Stimulated activated effector memory CD8-positive, alpha-beta T cell treated with anti-CD3 and anti-CD28 coated beads, Interleukin-12 subunit alpha, Interleukin-12 subunit beta, amount 100 ng/mL, for 72 hours (primary cell): ENCODE data around the gene SDC1.

ENCODE experiments used
- ATAC-seq: fragments of 150-1000 bp; cut with Tn5 transposase; 2 replicates; pipeline ENCODE4 v1.10.0; 2021
- DNase-seq, 2 donors: peaks; one replicate each; pipeline ENCODE4 v3.0.0; 2021 to 2022; ENCODE audit warnings: low spot score in 2 of 2
- H3K27ac Mint-ChIP-seq: one replicate; pipeline ENCODE4 v1.8.0; 2022; ENCODE audit warnings: mild to moderate bottlenecking, mixed read lengths
- H3K36me3 Mint-ChIP-seq: one replicate; pipeline ENCODE4 v1.8.0; 2022; ENCODE audit warnings: mild to moderate bottlenecking, mixed read lengths
- H3K4me1 Mint-ChIP-seq: one replicate; pipeline ENCODE4 v1.8.0; 2022; ENCODE audit warnings: mixed read lengths
- H3K4me3 Mint-ChIP-seq: one replicate; pipeline ENCODE4 v1.8.0; 2022; ENCODE audit warnings: mild to moderate bottlenecking, mixed read lengths
- H3K9me3 Mint-ChIP-seq: one replicate; pipeline ENCODE4 v1.8.0; 2022; ENCODE audit warnings: mixed read lengths

Gene SDC1

GRCh38 chr2:20212459-20212870 lies 12.5 kb downstream of the SDC1 start:
- Mint-ChIP-seq H3K4me3 (no peak overlapping the region), H3K36me3 (no peaks in the 10 kb centered on the region)
- no peak for DNase-seq

DNA sequence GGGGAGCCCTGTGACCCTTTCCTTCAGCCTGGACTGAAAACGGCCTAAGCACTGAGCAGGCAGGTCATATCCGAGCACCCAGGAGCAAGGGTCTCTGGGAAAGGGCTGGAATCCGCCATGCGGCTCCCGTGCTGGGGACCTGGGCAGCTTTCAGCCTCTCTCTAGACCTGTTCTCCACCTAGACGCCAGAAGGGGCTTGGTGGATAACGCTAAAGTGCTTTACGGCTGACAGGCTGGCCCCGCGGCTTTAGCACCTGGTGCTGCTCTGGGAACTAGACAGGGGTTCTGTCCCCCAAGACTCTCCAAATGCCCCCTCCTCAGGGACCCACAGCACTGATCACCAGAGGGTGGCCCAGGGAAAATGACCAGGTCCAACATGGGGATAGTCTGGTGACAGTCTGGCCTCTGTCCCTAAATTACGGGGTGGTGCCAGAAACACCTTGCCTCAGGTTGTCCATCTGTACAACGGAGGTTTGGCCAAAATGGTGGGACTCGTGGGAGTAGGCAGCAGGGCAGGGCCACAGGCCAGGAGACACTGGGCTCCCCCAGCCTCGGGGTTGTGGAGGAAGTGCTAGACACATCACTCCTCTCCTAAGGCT lies 13.0 kb downstream of the SDC1 start:
- no peak overlapping the region for H3K4me3 Mint-ChIP-seq

More at GRCh38 chr2:20212459-20212870, 12.5 kb downstream of the SDC1 start:
- Mint-ChIP-seq H3K27ac (no peak overlapping the region), H3K4me1 (peaks cover 9% of the 10 kb centered on the region), H3K9me3 (no peaks in the 10 kb centered on the region)
- ATAC-seq = no peak

DNA sequence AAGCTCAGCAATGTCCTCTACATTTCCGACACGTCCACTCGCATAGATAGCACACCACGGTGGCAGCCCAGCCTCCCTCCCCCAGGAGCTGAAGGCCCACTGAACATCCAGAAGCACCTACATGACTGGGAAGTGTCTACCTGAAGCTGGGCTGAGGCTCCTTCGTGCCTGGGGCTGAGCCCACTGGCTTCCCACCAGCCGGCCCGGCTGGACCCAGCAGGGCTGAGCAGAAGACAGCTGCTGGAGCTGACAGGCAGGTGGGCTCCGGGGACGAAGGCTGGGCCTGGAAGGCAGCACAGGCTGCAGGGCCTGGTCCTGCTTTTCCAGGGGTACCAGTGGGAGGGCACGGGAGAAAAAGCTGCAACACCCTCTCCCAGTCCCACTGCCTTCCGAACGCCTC lies 13.5 kb downstream of the SDC1 start:
- no peak overlapping the region for H3K4me3 Mint-ChIP-seq
- H3K27ac Mint-ChIP-seq = no peak overlapping the region
- DNase-seq = no peak
- H3K4me1 Mint-ChIP-seq = peaks cover 9% of the 10 kb centered on the region
- no peaks in the 10 kb centered on the region for H3K9me3 Mint-ChIP-seq
- ATAC-seq = no peak
- H3K36me3 Mint-ChIP-seq = no peaks in the 10 kb centered on the region

More for the DNA sequence above, 13.0 kb downstream of the SDC1 start:
- H3K36me3 Mint-ChIP-seq = no peaks in the 10 kb centered on the region
- DNase-seq (no peak), ATAC-seq (no peak)
- H3K4me1 Mint-ChIP-seq = peaks cover 9% of the 10 kb centered on the region
- no peaks in the 10 kb centered on the region for H3K9me3 Mint-ChIP-seq
- H3K27ac Mint-ChIP-seq = no peak overlapping the region

DNA sequence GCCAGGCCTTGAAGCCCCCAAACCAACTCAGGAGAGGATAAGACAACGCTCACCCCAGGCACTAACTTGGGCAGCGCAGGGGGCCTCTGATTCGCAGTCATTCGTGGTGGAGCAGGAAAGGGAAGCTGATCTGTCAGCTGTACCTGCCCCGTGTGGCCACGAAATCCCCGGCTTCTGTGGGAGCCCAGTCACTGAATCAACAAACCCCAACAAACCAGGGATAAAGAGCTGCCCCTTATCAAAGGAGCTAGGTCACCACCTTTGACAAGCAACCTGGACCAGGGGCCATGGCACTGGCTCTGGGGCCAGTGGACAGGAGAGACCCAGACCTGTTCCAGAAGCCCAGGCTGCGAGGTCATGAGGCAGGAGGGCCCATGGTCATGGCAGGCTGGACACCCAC lies 14.5 kb downstream of the SDC1 start:
- Mint-ChIP-seq H3K4me1 (peaks cover 9% of the 10 kb centered on the region), H3K36me3 (no peaks in the 10 kb centered on the region), H3K9me3 (no peaks in the 10 kb centered on the region), H3K27ac (no peak overlapping the region), H3K4me3 (no peak overlapping the region)
- ATAC-seq = no peak
- no peak for DNase-seq

DNA sequence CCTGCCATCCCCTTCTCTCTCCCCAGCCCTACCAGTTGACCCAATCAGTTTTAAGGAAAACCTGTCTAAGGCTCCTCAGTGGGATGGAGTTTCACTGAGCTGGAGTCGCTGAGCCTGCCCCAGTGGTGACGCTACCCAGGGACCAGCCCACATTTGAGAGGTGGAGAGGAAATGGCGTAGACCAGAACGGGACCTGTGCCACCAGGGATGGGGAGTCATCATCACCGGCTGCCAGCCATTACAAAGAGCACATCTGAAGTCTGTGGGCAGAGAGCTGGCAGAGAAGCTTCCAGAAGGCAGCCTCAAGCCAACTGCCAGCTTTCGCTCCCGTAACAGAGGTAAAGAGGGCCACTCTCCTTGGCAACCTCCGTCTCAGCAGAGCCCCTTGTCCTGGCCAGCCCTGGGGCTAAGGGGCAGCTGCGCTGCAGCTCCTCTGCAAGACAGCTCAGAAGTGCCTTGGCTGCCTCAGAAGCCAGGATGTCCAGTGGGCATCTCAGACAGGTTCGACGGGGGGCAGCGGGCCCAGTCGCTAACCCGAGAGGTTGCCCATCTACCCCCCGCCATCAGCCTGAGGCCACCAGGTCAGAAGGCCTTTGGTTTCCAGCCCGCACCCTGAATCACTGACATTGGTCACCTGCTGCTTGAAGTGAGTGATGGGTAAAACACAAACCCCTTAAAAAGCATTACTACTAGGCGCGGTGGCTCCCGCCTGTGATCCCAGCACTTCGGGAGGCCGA lies 15.4 kb downstream of the SDC1 start:
- no peak overlapping the region for H3K4me3 Mint-ChIP-seq
- no peaks in the 10 kb centered on the region for H3K9me3 Mint-ChIP-seq
- no peaks in the 10 kb centered on the region for H3K36me3 Mint-ChIP-seq
- ATAC-seq (no peak), DNase-seq (no peak)
- peaks cover 9% of the 10 kb centered on the region for H3K4me1 Mint-ChIP-seq
- no peak overlapping the region for H3K27ac Mint-ChIP-seq

DNA sequence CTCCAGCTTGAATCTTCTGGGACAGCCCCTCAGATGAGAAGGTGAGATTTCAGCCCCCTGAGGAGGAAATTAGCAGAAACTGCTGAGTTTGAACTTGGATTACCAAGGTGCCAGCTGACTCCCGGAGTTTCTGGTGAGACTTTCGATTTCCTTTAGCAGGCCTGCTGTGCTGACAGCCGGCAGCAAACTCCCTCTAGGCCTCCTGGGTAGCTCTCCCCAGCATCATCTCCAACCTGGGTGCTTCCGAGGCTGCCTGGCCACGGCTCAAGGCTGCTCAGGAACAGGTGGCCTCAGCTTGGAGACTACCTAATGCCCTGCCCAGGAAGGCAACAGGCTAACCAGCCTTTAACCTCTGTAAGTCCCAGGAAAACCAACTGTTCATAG lies 16.5 kb downstream of the SDC1 start:
- no peak for DNase-seq
- no peak overlapping the region for H3K4me3 Mint-ChIP-seq
- H3K36me3 Mint-ChIP-seq = no peaks in the 10 kb centered on the region

GRCh38 chr2:20207051-20207450 lies 17.9 kb downstream of the SDC1 start:
- no peaks in the 10 kb centered on the region for H3K9me3 Mint-ChIP-seq
- H3K4me3 Mint-ChIP-seq = no peak overlapping the region
- DNase-seq (no peak), ATAC-seq (no peak)
- no peaks in the 10 kb centered on the region for H3K36me3 Mint-ChIP-seq
- H3K27ac Mint-ChIP-seq = no peak overlapping the region
- H3K4me1 Mint-ChIP-seq = peaks cover 9% of the 10 kb centered on the region

More for the DNA sequence above, 16.5 kb downstream of the SDC1 start:
- H3K27ac Mint-ChIP-seq = no peak overlapping the region
- no peak for ATAC-seq
- H3K4me1 Mint-ChIP-seq = peaks cover 9% of the 10 kb centered on the region
- H3K9me3 Mint-ChIP-seq = no peaks in the 10 kb centered on the region

DNA sequence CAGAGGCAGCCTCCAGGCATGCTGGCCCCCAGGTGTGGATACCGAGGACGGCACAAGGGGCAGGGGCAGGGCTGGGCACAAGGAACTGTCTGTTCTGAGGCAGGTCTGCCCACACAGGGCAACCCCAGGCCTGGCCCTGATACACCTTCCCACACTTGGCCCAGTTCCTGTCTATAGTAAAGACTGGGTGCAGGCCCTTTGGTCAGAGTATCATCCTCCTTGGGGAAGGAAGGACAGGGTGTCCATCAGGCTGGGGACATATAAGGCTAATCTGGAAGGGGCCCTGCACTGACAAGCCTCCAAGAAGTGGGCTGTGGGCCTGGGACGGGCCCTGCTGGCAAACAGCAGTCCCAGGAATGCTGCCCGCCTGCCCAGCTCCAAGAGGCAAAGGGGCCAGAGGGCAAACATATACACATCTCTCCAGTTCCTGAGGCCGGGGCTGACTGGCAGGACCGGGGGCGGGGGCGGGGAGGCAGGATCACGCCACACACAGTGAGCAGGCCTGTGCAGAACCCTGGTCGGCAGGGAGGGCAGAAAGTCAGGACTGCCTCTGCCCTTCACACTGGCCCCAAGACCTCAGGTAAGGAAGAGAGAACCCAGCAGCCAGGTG lies 18.9 kb downstream of the SDC1 start:
- no peak overlapping the region for H3K27ac Mint-ChIP-seq
- H3K4me1 Mint-ChIP-seq = peaks cover 9% of the 10 kb centered on the region
- DNase-seq (no peak), ATAC-seq (no peak)
- no peaks in the 10 kb centered on the region for H3K9me3 Mint-ChIP-seq
- H3K36me3 Mint-ChIP-seq = no peaks in the 10 kb centered on the region
- no peak overlapping the region for H3K4me3 Mint-ChIP-seq

- H3K9me3 Mint-ChIP-seq = no peaks in the 10 kb centered on the region
- no peak for DNase-seq
- H3K4me3 Mint-ChIP-seq = no peak overlapping the region
- no peak for ATAC-seq
- no peak overlapping the region for H3K27ac Mint-ChIP-seq
- no peaks in the 10 kb centered on the region for H3K36me3 Mint-ChIP-seq
- peaks cover 9% of the 10 kb centered on the region for H3K4me1 Mint-ChIP-seq
Observed at GRCh38 chr2:20205069-20205468, 19.9 kb downstream of the SDC1 start.

GRCh38 chr2:20203521-20204225 lies 21.3 kb downstream of the SDC1 start:
- Mint-ChIP-seq H3K9me3 (no peaks in the 10 kb centered on the region), H3K36me3 (no peaks in the 10 kb centered on the region), H3K4me3 (no peak overlapping the region), H3K27ac (no peak overlapping the region), H3K4me1 (peaks cover 9% of the 10 kb centered on the region)
- ATAC-seq (no peak), DNase-seq (no peak)

GRCh38 chr2:20203072-20203471 lies 21.9 kb downstream of the SDC1 start:
- peaks cover 4% of the 10 kb centered on the region for H3K4me1 Mint-ChIP-seq
- no peaks in the 10 kb centered on the region for H3K9me3 Mint-ChIP-seq
- H3K4me3 Mint-ChIP-seq = no peak overlapping the region
- no peaks in the 10 kb centered on the region for H3K36me3 Mint-ChIP-seq
- ATAC-seq = no peak
- DNase-seq = no peak
- no peak overlapping the region for H3K27ac Mint-ChIP-seq

DNA sequence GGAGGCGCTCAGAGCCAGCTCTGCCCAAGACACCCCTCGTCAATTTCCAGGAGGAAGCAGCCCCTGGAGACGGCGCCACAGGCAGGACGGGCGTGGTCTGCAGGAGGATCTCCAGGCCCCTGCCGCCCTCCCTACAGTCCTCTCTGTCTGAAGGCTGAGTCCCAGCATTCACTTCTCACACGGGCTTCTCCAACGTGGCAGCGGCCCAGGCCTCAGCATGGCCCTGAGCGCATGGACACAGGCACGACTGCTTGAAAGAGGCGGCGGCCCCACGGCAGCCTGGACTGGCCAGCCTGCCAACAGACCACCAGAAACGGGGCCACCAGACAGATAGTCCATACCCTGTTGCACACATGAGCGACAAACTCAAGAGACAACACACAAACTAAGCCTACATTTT lies 23.3 kb downstream of the SDC1 start:
- no peak for DNase-seq
- no peaks in the 10 kb centered on the region for H3K36me3 Mint-ChIP-seq
- H3K9me3 Mint-ChIP-seq = no peaks in the 10 kb centered on the region
- H3K4me3 Mint-ChIP-seq = no peak overlapping the region
- ATAC-seq = no peak
- no peaks in the 10 kb centered on the region for H3K4me1 Mint-ChIP-seq
- H3K27ac Mint-ChIP-seq = no peak overlapping the region

DNA sequence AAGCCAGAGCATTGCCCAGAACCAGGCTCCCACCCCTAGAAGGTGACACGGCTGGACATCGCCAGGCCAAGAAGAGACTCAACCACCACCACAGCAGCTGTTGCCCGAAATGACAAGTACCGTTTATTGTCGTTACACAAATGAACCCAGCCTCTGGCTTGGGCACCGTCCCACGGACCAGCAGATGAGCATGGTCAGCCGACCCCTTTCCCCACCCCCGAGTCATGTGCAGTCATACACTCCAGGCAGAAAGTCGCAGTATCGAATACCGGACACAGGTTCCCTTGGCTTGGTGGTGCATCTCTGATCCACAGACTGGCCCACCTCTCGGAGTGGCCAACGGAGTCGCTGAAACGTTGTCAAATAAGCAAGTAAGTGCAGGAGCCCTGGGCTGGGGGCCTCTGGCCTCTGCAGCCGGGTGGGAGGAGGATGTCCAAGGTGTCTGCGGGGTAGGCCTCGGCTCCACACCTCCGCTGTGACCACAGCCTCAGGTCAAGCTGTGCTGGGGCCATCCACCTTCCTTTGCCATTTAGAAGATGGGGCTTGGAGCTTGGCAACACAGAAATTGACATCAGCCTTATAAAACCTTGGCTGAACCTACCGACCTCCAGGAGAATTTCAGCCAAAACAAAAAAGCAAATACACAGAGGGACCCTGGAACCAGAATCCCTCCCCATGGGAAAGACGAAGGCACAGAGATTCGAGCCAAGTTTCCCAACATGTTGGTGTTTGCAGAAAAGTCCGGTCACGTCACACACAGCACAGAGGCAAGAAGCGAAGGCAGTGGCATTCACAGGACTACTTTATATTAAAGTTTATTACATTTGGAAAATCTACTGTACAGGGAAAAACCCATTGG lies 24.0 kb downstream of the SDC1 start:
- DNase-seq (no peak), ATAC-seq (no peak)
- H3K4me1 Mint-ChIP-seq = no peaks in the 10 kb centered on the region
- no peaks in the 10 kb centered on the region for H3K36me3 Mint-ChIP-seq
- no peak overlapping the region for H3K27ac Mint-ChIP-seq
- H3K9me3 Mint-ChIP-seq = no peaks in the 10 kb centered on the region
- H3K4me3 Mint-ChIP-seq = no peak overlapping the region

- H3K4me1 Mint-ChIP-seq = no peaks in the 10 kb centered on the region
- DNase-seq = no peak
- H3K27ac Mint-ChIP-seq = no peak overlapping the region
- no peak for ATAC-seq
- no peaks in the 10 kb centered on the region for H3K9me3 Mint-ChIP-seq
- no peaks in the 10 kb centered on the region for H3K36me3 Mint-ChIP-seq
- no peak overlapping the region for H3K4me3 Mint-ChIP-seq
Observed at GRCh38 chr2:20199633-20200270, 25.2 kb downstream of the SDC1 start.
